Mucosa of rectum (tissue), 2 donors: ENCODE results near the gene MVK.

ENCODE experiments used
- H3K27ac ChIP-seq, 2 donors: one replicate each; pipeline ENCODE4 v1.7.0; 2013; ENCODE audit warnings: inconsistent platforms in 2 of 2, low read depth in 2 of 2, low read length in 2 of 2
- H3K27me3 ChIP-seq, 2 donors: one replicate each; pipeline ENCODE4 v1.7.0; 2013; ENCODE audit warnings: low read length in 2 of 2; ENCODE audit not compliant: control insufficient read depth in 2 of 2, insufficient read depth in 2 of 2
- H3K36me3 ChIP-seq, 2 donors: one replicate each; pipeline ENCODE4 v1.7.0; 2013; ENCODE audit warnings: low read length in 2 of 2; ENCODE audit not compliant: control insufficient read depth in 2 of 2, insufficient read depth in 2 of 2
- H3K4me1 ChIP-seq, 2 donors: one replicate each; pipeline ENCODE4 v1.7.0; 2013; ENCODE audit warnings: low read length in 2 of 2, mild to moderate bottlenecking in 1 of 2; ENCODE audit not compliant: control insufficient read depth in 2 of 2, insufficient read depth in 2 of 2
- H3K4me3 ChIP-seq, 2 donors: one replicate each; pipeline ENCODE4 v1.7.0; 2013; ENCODE audit warnings: low read length in 2 of 2
- H3K9ac ChIP-seq, 2 donors: one replicate each; pipeline ENCODE4 v1.7.0; 2013; ENCODE audit warnings: low read length in 2 of 2, low read depth in 1 of 2, mild to moderate bottlenecking in 1 of 2
- H3K9me3 ChIP-seq, 2 donors: one replicate each; pipeline ENCODE4 v1.7.0; 2013; ENCODE audit warnings: low read length in 2 of 2; ENCODE audit not compliant: control insufficient read depth in 2 of 2
- donor health status: healthy.
- donor health status: Normal muscosa, but diverticular disease.

MVK gene

DNA sequence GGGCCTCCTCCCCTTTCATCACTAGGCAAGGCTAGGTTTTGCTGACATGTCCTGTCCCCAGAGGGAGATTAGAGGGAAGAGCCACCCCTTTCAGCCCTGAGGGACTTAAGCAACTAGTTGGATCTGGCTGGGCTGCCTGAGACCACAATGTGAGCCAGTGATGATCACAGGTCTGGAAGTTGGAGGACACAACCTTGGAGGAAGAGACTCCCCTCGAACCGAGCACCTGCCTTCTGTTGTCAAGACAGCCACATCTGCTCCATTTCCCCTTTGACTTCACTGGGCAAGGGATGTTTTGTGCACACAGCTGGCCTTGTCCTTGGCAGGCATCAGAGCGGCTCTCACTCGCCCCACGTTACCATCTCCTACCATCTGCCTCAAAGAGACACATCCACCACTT is 31.4 kb downstream of the MVK start:
- H3K27ac ChIP-seq, result no peak overlapping the region
- H3K4me1 ChIP-seq, result no peaks in the 10 kb centered on the region
- no peaks in the 10 kb centered on the region for H3K27me3 ChIP-seq
- no peak overlapping the region for H3K9ac ChIP-seq
- no peaks in the 10 kb centered on the region for H3K36me3 ChIP-seq
- H3K4me3 ChIP-seq, result no peak overlapping the region
- no peaks in the 10 kb centered on the region for H3K9me3 ChIP-seq

DNA sequence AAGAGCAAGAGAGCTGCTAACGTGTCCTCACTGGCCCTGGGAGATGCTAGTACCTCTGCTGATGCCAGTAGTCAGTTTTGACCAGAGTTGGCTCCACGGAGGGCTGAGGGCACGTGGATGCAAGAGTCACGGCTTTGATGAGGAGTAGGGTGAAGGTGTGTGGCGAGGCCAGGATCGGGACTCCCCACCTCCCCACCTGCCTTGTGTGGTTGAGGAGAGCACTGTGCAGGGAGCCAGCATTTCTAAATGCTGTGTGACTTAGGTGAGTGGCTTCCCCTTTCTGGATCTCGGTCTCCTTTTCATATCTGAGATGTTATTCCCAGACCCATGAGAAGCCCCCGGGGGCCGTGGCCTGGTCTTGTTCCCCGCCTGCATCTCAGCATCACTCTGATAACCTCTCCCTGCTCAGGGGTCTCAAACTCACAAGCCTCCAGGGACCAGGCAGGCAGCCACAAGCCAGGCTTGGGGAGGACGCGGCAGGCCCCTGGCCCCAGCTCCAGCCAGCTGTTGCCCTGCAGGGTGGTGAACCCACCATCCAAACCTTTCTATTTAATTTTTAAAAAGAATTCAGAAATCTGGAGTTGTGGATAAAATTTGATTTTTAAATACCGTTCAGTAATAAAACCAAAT is 32.1 kb downstream of the MVK start:
- Histone ChIP-seq H3K27ac (no peak overlapping the region), H3K4me3 (no peak overlapping the region), H3K27me3 (no peaks in the 10 kb centered on the region), H3K9me3 (no peaks in the 10 kb centered on the region), H3K36me3 (no peaks in the 10 kb centered on the region), H3K4me1 (no peaks in the 10 kb centered on the region), H3K9ac (no peak overlapping the region)

DNA sequence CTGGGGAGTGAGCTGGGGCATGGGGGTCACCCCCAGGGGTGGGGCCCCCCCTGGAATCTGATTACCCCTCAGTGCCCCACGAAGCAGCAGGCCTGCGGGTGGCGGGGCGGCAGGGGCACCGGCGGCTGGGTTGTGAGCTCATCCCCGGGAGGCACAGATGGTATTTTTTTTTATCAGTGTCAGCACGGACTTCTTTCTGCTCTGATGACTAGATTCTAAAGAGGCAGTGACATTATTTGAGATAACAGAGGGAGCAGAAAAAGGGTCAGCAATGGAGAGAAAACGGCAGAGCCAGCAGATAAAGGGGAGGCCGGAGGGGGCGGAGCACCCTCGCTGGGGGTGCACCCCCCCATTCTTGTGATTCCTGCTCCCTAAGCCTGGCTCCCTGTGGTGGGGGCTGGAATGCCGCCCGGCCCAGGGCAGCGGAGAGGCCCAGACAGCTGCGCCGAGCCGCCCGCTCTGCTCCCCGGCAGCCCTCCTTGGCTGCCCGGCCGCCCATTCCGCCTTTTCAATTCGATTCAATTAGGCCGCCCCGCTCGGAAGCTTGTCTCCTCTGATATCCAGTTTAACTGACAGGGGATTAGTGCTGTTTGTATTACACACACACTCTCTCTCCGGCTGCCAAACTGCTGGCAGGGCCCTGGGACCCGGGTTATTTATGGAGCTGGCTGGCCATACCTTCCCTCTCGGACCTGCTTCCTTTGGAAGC is 32.9 kb downstream of the MVK start:
- H3K9me3 ChIP-seq, result no peaks in the 10 kb centered on the region
- no peak overlapping the region for H3K27ac ChIP-seq
- no peak overlapping the region for H3K4me3 ChIP-seq
- no peaks in the 10 kb centered on the region for H3K4me1 ChIP-seq
- no peaks in the 10 kb centered on the region for H3K27me3 ChIP-seq
- no peaks in the 10 kb centered on the region for H3K36me3 ChIP-seq
- H3K9ac ChIP-seq, result no peak overlapping the region

DNA sequence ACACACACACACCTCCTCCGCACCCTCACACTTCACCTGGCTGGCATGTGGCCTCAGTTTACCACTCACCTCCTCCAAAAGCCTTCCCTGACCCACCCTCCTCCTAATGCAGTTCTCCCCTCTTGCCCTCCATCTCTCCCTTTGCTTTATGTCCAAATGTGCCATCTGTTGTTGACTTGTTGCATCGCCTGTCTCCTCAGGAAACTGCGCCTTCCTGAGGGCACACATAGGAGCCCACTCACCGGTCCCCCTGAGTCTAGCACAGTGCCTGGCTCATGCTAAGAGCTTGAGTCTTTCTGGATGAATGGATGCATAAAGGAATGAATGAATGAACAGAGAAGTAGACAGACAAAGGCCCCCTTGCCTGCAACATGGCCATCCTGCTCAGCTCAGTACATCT is 34.0 kb downstream of the MVK start:
- no peaks in the 10 kb centered on the region for H3K4me1 ChIP-seq
- no peak overlapping the region for H3K27ac ChIP-seq
- no peaks in the 10 kb centered on the region for H3K36me3 ChIP-seq
- no peaks in the 10 kb centered on the region for H3K9me3 ChIP-seq
- peaks cover under 1 to 2% of the 10 kb centered on the region in 2 donors for H3K27me3 ChIP-seq
- H3K4me3 ChIP-seq, result no peak overlapping the region
- no peak overlapping the region for H3K9ac ChIP-seq

DNA sequence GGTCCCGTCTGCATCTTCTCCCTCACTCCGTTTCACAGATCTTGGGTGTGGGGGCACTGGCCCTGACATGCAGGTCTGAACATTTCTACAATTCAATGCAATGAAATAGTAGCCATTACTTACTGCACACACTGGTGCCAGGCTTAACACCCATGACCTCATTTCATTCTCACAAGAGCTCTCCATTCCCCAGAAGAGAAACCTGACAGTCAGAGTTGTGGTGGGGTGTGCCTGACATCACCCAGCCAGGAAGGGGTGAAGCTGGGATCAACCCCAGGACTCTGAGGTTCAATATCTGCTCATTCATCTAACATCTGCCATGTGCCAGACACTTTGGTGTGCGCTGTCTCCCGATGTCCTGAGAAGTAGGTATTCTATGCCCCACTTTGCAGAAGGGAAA is 34.7 kb downstream of the MVK start:
- Histone ChIP-seq H3K27ac (no peak overlapping the region), H3K9ac (no peak overlapping the region), H3K4me1 (no peaks in the 10 kb centered on the region), H3K36me3 (no peaks in the 10 kb centered on the region), H3K9me3 (no peaks in the 10 kb centered on the region), H3K27me3 (peaks cover 3 to 8% of the 10 kb centered on the region in 2 donors), H3K4me3 (no peak overlapping the region)

DNA sequence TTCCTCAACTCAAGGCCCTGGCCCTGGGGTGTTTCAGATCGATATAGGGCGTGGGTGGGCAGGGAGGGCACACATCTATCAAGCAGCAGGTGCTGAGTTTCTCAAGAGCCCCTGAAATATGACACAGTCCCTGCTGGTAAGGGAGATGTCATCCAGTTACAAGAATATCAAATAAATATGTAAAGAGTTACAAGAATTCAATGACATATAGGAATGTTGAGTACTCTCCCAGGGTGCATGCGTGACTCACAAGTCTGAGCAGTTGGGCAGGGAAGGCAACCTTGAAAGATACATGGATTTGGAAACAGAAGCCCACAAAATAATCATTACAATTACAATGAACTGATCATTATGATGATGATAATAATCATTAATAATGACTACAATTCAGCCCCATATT is 35.2 kb downstream of the MVK start:
- H3K4me3 ChIP-seq, result no peak overlapping the region
- no peaks in the 10 kb centered on the region for H3K4me1 ChIP-seq
- H3K27me3 ChIP-seq, result peaks cover 3 to 8% of the 10 kb centered on the region in 2 donors
- H3K9ac ChIP-seq, result no peak overlapping the region
- H3K36me3 ChIP-seq, result no peaks in the 10 kb centered on the region
- H3K9me3 ChIP-seq, result no peaks in the 10 kb centered on the region
- no peak overlapping the region for H3K27ac ChIP-seq

DNA sequence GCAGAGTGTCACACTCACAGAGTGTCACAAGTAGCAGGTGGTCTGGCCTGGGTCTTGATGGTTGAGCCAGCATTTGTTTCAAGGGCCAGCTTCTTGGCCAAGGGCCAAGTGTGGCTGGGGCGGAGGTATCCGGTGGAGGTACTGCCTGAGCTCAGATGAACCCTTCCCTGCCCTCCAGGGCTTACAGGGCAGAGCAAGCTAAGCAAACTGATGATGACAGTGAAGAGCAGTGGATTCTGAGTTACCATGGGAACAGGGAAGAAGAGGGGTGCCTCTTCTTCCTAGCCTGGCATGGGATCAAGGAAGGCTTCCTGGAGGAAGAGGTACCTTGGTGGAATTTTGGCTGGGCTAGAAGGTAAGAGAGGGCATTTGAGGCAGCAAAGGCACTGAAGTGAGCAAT is 35.7 kb downstream of the MVK start:
- Histone ChIP-seq H3K9me3 (no peaks in the 10 kb centered on the region), H3K27me3 (peaks cover 3 to 8% of the 10 kb centered on the region in 2 donors), H3K36me3 (no peaks in the 10 kb centered on the region), H3K27ac (no peak overlapping the region), H3K4me1 (no peaks in the 10 kb centered on the region), H3K4me3 (no peak overlapping the region), H3K9ac (no peak overlapping the region)

DNA sequence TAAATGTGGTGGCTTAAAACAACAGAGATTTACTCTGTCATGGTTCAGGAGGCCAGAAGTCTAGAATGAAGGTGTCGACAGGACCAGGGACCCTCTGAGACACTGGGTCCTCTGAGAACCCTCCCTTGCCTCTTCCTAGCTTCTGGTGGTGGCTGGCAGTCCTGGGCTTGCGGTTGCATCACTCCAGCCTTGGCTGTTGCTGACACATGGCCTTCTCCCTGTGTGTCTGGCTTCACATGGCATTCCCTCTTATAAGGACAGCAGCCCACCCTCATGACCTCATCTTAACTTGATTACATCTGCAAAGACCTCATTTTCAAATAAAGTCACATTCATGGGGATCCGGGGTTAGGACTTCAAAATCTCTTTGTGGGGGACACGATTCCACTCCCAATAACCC is 36.9 kb downstream of the MVK start:
- Histone ChIP-seq H3K9ac (no peak overlapping the region), H3K9me3 (no peaks in the 10 kb centered on the region), H3K27ac (no peak overlapping the region), H3K36me3 (no peaks in the 10 kb centered on the region), H3K4me1 (no peaks in the 10 kb centered on the region), H3K27me3 (peaks cover 3 to 8% of the 10 kb centered on the region in 2 donors), H3K4me3 (no peak overlapping the region)

DNA sequence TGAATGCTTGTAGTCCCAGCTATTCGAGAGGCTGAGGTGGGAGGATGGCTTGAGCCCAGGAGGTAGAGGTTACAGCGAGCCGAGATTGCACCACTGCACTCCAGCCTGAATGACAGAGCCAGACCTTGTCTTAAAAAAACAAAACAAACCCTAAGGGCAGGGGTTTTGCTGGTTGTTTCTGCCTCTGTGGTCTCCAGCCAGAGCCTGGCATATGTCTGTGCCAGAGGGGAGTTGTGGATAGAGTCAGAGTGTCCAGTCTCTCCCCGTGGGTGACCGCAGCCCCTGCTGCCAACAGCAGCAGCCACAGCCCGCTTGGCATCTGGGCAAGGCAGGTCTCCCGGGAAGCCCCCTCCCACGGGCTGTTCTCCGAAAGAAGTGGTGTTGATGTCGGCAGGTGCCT is 37.6 kb downstream of the MVK start:
- Histone ChIP-seq H3K4me3 (no peak overlapping the region), H3K27me3 (peaks cover 3 to 8% of the 10 kb centered on the region in 2 donors), H3K36me3 (no peaks in the 10 kb centered on the region), H3K27ac (no peak overlapping the region), H3K9ac (no peak overlapping the region), H3K4me1 (no peaks in the 10 kb centered on the region), H3K9me3 (no peaks in the 10 kb centered on the region)

DNA sequence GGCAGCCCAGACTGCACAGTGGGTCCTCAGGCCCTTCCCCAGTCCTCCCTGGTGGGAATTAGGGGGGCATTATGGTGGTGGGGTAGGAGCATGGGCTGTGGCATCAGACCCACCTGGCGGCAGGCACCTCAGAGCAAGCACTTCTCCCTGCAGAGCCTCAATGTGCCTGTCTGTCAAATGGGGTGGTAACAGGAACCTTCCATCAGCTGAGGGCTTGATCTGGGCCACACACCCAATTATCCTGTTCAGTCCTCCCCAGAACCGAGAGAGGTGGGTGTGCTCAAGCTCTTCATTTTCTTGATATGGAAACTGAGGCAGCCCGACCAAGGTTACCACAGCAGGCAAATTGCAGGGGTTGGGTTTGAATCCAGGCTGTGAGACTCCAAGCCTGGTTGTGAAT is 38.4 kb downstream of the MVK start:
- no peak overlapping the region for H3K27ac ChIP-seq
- no peak overlapping the region for H3K4me3 ChIP-seq
- H3K36me3 ChIP-seq, result no peaks in the 10 kb centered on the region
- H3K9ac ChIP-seq, result no peak overlapping the region
- no peaks in the 10 kb centered on the region for H3K9me3 ChIP-seq
- H3K27me3 ChIP-seq, result peaks cover 3 to 8% of the 10 kb centered on the region in 2 donors
- H3K4me1 ChIP-seq, result no peaks in the 10 kb centered on the region
